GM12864 (cell line): ENCODE data around the gene EPHA7.

Experiments
- DNase-seq: peaks from one replicate; pipeline ENCODE4 v3.0.0-alpha.2; 2011; ENCODE audit warnings: low read depth
- H3K4me3 ChIP-seq: 2 replicates; pipeline ENCODE4 v1.5.1; 2011; ENCODE audit warnings: mild to moderate bottlenecking, low read depth, low read length, control low read depth
- CTCF ChIP-seq: IDR thresholded peaks from 2 replicates; pipeline ENCODE4 v1.5.1; 2011; ENCODE audit warnings: low read depth, mild to moderate bottlenecking, moderate library complexity, low read length, control low read depth, inconsistent platforms; ENCODE audit errors: missing control alignments

The EPHA7 gene

GRCh38 chr6:93424303-93425064 is 5.1 kb upstream of the EPHA7 start:
- DNase-seq = no peak
- peak; percentile 31 for TF ChIP-seq CTCF

GRCh38 chr6:93423542-93423941 is 4.2 kb upstream of the EPHA7 start:
- no peak overlapping the region for H3K4me3 ChIP-seq
- peak; percentile 4 for DNase-seq
- TF ChIP-seq CTCF = peak; percentile 43

More at GRCh38 chr6:93424303-93425064, 5.1 kb upstream of the EPHA7 start:
- H3K4me3 ChIP-seq = no peak overlapping the region

- no peak for DNase-seq
- no peak for TF ChIP-seq CTCF
- no peak overlapping the region for H3K4me3 ChIP-seq
Measured at GRCh38 chr6:93420163-93420795, 920 bp upstream of the EPHA7 start.

- TF ChIP-seq CTCF = no peak
- no peak overlapping the region for H3K4me3 ChIP-seq
- DNase-seq = no peak
Measured at GRCh38 chr6:93418408-93419303, 703 bp downstream of the EPHA7 start.

- TF ChIP-seq CTCF = no peak
- no peak for DNase-seq
- no peak overlapping the region for H3K4me3 ChIP-seq
Measured at GRCh38 chr6:93418033-93418407, 1.3 kb downstream of the EPHA7 start.

- H3K4me3 ChIP-seq = no peak overlapping the region
- no peak for DNase-seq
- no peak for TF ChIP-seq CTCF
Measured at GRCh38 chr6:93417421-93418013, 1.8 kb downstream of the EPHA7 start.
